HG03457 (cell line): ENCODE measurements around the gene GPR15.

Experiments
- ATAC-seq: cut with Tn5 transposase; IDR thresholded peaks from one replicate; pipeline ENCODE4 v1.9.1; 2021; ENCODE audit warnings: moderate number of reproducible peaks; ENCODE audit not compliant: unreplicated experiment

Gene GPR15

GRCh38 chr3:98531622-98532274 lies at the start of gene GPR15:
Gene GPR15, plus strand, starts transcription at chr3:98531978. Its CDS starts 56 bp downstream, at chr3:98532034.
- peak; percentile 22 for ATAC-seq

GRCh38 chr3:98482717-98483482 lies 48.9 kb upstream of the GPR15 start:
- ATAC-seq = no peak

GRCh38 chr3:98483626-98484025 lies 48.2 kb upstream of the GPR15 start:
- ATAC-seq = no peak

- no peak for ATAC-seq
These were observed 34.4 kb upstream of the GPR15 start, which contains the start of gene OR5K2 for GRCh38 chr3:98497381-98497780. Gene OR5K2, plus strand, starts transcription at chr3:98497681. Its CDS starts 0 bp downstream, at chr3:98497681.

GRCh38 chr3:98500019-98500418 lies 31.8 kb upstream of the GPR15 start:
- no peak for ATAC-seq

- ATAC-seq = no peak
These were observed 30.5 kb upstream of the GPR15 start for GRCh38 chr3:98501270-98501669.

- ATAC-seq = no peak
These were observed 29.8 kb upstream of the GPR15 start for GRCh38 chr3:98501863-98502576.

GRCh38 chr3:98504539-98504938 lies 27.2 kb upstream of the GPR15 start:
- ATAC-seq = no peak

GRCh38 chr3:98508582-98508981 lies 23.2 kb upstream of the GPR15 start:
- ATAC-seq = no peak

GRCh38 chr3:98512576-98512975 lies 19.2 kb upstream of the GPR15 start:
- no peak for ATAC-seq

GRCh38 chr3:98513091-98513511 lies 18.7 kb upstream of the GPR15 start:
- ATAC-seq = no peak

- no peak for ATAC-seq
These were observed 18.0 kb upstream of the GPR15 start for GRCh38 chr3:98513736-98514135.

GRCh38 chr3:98514948-98515347 lies 16.8 kb upstream of the GPR15 start:
- ATAC-seq = no peak

- ATAC-seq = no peak
These were observed 13.0 kb upstream of the GPR15 start for GRCh38 chr3:98518816-98519215.

- no peak for ATAC-seq
These were observed 12.4 kb upstream of the GPR15 start for GRCh38 chr3:98519351-98519750.

GRCh38 chr3:98521897-98522543 lies 9.8 kb upstream of the GPR15 start:
- ATAC-seq = peak; percentile 30

- ATAC-seq = peak; percentile 93
These were observed 9.1 kb upstream of the GPR15 start, which contains the start of gene CLDND1 for GRCh38 chr3:98522544-98523281. Gene CLDND1, minus strand, starts transcription at chr3:98522902. Its CDS starts 1,478 bp downstream, at chr3:98521424.

- ATAC-seq = no peak
These were observed 6.3 kb upstream of the GPR15 start for GRCh38 chr3:98525494-98525893.

GRCh38 chr3:98528474-98529346 lies 3.1 kb upstream of the GPR15 start:
- ATAC-seq = no peak
